CD4-positive, alpha-beta T cell treated with Interleukin-12 subunit alpha and Interleukin-12 subunit beta, for 1 hour (primary cell): Measurements from ENCODE around the gene GUK1.

Experiments
- DNase-seq: peaks from one replicate; pipeline ENCODE4 v3.0.0-alpha.2; 2020

GUK1 gene

DNA sequence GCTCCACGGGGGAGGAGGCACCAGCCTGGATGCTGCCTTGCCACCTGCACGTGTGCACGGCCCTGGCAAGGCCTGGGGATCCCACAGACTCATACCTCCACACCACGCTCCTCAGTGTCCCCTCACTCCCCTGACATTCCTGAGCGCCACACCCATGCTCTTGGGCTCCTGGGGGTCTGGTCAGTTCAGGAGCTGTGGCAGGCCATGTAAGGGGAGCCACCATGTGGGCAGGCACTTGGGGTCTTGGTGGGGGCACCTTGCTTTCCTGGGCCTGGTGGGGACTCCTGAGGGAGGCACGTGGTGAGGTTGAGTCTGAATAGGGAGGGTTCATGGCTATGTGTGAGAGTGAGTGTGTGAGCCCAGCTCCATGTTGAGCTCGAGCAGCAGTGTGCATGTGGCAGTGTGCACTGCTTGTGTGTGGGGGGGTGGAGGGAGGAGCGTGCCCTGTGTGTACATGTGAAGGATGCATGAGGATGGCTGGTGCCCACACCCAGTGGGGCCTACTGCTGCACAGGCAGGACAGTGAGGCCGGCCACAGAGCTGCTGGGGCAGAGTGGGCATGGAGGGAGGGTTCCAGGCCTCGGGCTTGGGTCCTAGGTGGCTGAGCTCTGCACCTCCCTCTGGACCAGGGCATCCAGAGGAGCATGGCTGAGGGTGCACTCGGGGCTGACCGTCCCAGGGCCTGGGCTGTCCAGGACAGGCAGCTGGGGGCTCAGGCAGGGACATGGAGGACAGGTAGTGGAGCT, 11.3 kb downstream of the GUK1 start:
- no peak for DNase-seq

DNA sequence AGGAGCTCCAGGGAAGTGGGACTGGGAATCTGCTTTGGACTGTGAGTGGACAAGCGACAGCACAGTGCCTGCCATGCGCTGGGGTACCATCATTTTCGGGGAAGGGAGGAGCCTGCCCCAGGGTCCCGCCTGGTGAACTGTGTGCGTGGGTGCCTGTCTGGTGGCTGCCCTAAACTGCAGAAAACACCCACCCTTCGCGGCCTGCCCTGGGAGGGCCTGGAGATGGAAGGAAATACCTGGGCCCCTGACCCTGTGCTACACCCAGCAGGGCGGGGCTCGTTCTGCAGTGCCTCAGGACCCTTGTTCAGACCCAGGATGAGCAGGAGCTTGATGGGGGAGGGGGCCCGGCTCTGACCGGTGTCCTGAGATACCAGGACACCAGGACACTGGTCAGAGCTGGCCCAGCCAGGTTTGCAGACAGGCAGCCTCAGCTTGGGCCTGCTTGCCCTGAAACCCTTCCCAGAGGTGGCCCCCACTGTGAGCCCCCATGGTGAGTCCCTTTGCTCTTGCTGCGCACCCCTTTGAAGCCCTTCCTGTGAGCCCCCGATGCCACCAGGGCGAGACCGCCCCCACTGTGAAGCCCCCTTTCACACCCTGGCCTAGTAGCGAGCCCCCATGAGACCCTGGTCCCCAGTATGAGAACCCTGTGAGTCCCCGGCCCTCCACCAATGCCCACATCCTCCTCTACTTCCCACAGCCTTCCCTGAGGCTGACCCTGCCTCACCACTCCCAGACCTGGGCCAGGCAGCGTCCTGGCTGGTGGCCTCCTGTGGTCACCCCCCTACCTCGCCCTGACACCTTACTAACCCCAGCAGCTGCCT, 12.2 kb downstream of the GUK1 start:
- no peak for DNase-seq

DNA sequence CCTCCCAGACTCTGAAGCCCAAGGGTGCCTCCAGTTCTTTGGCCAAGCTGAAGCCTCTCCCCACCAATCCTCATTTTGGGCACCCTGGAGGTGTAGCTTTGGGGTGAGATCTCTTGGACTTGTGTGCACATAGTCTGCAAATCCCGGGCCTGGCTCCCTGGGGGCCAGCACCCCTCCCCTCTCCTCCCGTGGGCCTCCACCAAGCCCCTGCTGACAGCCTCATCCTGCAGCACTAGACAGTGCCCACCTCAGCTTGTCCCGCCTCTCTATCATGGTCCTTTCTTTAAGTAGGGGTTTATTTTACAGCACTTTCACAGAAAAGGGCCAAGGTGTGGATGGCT, 12.8 kb downstream of the GUK1 start:
- no peak for DNase-seq

DNA sequence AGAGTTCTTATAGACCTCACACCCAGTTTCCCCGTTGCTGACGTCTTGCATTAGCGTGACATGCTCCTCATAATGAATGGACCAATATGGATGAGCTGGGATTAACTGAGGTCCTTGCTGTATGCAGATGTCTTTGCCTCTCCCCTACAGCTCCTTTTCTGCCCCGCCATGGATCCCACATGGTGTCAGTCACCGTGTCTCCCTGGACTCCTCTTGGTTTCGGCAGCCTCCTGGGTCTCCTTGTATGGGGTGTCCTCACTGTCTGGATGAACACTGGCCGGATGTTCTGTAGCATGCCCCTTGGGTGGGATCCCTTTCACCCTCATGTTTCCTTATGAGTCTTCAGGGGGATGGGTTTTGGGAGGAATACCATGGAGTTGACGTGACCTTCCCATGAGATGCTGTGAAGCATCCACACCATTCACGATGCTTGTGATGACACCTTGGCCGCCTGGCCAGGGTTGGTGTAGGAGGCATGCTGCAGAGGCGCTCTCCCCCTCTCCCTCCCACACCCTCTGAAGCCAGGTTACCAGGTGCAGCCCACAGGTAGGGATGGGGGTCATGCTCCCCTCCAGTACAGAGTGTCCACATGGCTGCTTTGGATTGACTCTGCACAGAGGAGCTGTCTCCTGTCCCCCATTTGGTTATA, 14.1 kb downstream of the GUK1 start:
- no peak for DNase-seq

DNA sequence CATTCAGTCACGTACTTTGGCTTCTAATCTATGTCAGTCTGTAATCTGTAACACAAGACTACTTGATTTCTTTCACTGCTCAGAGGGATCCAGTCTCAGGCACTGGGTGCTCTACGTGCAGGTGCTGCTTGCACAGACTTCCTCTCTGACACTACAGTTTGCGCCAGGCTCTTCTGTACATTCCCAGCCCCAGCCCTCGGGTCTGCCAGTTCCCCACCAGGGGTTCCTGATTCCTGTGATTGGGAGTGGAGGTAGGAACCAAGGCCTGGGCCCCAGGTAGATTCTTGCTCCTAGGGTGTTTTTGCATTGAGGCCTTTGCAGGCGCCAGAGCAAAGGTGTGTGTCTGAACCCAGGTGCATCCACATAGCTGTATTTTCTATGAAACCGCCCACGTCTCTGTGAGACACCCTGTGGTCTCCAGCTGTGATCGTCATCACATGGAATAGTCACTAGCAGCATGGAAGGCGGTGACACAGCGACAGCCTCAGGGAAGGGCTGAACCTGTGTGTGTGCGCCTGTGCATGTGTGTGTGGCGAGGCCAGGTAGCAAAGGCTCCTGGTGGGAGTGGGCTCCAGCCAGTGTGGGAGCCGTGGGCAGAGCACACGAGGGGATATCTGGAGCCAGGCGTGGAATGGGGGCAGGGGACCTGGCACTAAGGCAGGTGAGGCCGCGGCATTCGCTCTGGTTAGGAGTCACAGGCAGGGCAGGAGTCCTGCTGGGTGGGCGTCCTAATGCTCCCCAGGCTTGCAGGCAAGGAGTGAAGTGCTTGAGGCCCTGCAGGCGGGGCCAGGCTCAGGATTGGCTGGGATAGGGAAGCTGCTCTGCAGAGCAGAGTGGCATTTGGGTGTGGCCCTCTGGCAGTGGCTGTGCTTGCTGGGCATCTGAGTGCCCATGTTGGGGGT, 14.8 kb downstream of the GUK1 start:
- no peak for DNase-seq

DNA sequence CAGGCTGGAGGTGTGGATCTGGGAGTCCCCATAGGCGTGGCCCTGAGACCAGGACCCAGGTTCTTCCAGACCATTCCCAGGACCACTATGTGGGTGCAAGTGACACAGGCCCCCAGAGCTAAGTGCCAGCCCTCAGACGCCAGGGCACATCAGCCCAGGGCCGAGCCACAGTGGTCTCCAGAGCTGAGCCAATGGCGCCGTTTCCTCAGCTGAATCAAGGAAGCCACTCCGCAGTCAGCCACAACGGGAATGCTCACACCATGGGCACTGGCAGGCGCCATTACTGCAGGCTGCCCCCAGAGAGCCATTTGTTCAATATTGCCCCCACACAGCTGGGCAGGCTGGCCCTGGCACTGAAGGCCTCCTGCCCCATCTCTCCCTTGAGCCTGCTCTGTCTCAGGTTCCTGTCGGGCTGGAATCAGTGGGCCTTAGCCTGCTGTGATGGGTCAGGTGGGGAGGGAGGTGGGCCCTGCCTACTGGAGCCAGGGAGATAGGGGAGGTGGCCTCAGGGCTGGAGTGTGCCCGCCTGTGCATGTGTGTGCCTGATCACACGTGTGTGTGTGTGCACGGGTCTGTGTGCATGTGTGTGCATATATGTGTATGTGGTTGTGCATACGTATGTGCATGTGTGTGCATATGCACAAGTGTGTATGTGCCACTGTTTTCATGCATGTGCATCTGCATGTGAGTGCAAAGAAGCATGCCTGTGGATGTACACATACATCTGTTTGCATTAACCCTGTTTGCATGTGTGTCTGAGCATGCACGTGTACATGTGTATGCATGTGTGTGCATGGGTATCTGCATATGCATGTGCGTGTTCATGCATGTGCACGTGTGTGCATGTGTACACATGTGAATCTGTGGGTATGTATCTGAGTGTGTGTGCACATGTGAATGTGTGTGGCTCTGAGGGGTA, 15.8 kb downstream of the GUK1 start:
- no peak for DNase-seq

DNA sequence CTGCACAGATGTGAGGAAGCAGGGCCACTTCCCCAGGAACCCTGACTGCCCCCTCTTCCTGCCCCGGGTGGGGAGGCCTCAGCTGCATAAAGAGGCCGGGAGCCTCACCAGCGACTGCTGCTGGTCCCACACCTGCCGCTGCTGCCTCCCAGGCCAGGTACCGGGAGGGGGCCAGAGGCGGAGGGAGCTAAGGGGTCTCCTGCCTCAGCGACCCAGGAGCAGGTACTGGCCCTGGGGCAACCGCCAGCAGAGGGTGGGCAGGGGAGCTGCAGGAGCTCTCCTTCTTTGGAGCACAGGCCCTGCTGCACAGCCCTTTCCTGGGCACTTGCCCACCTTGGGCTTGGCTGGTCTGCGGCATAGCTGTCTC, 16.4 kb downstream of the GUK1 start:
- no peak for DNase-seq

DNA sequence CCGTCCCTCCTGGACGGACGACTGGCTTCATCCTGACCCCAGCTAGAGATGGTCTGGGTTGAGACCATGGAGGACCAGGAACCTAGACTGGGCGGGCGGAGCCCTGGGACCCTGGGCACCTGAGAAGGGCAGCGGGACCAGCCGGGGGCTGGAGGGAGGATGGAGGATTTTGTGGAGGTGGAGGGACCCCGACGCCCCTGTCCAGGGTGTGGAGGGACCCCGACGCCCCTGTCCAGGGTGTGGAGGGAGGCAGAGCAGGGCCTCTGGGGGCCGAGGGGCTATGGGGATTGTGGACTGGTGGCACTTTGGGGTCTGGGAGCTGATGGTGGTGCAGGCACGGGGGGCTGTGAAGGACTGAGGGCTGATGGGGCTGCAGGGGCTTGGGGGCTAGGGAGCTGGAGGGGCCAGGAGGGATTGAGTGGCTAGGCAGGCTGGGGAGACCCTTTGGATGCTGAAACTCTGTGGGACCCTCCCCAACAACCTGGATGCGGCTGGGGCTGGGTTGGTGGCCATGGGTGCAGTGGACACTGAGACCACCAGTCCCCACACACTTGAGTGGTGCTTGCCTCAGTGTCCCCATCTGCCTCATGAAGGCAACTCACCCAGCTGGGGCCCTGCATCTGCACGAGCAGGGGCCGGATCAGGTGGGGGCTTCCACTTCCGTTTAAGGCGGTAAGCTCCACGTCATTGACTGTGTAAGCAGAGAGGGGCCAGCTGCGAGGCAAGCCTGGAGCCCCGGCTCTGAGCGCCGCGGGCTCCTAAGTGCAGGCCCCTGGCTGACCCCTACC, 17.1 kb downstream of the GUK1 start:
- no peak for DNase-seq

DNA sequence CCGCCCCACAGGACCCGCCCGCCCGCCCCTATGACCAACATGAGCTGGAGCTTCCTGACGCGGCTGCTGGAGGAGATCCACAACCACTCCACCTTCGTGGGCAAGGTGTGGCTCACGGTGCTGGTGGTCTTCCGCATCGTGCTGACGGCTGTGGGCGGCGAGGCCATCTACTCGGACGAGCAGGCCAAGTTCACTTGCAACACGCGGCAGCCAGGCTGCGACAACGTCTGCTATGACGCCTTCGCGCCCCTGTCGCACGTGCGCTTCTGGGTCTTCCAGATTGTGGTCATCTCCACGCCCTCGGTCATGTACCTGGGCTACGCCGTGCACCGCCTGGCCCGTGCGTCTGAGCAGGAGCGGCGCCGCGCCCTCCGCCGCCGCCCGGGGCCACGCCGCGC, 17.6 kb downstream of the GUK1 start:
- DNase-seq, result no peak

DNA sequence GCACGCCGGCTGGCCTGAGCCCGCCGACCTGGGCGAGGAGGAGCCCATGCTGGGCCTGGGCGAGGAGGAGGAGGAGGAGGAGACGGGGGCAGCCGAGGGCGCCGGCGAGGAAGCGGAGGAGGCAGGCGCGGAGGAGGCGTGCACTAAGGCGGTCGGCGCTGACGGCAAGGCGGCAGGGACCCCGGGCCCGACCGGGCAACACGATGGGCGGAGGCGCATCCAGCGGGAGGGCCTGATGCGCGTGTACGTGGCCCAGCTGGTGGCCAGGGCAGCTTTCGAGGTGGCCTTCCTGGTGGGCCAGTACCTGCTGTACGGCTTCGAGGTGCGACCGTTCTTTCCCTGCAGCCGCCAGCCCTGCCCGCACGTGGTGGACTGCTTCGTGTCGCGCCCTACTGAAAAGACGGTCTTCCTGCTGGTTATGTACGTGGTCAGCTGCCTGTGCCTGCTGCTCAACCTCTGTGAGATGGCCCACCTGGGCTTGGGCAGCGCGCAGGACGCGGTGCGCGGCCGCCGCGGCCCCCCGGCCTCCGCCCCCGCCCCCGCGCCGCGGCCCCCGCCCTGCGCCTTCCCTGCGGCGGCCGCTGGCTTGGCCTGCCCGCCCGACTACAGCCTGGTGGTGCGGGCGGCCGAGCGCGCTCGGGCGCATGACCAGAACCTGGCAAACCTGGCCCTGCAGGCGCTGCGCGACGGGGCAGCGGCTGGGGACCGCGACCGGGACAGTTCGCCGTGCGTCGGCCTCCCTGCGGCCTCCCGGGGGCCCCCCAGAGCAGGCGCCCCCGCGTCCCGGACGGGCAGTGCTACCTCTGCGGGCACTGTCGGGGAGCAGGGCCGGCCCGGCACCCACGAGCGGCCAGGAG, 18.3 kb downstream of the GUK1 start:
- no peak for DNase-seq

DNA sequence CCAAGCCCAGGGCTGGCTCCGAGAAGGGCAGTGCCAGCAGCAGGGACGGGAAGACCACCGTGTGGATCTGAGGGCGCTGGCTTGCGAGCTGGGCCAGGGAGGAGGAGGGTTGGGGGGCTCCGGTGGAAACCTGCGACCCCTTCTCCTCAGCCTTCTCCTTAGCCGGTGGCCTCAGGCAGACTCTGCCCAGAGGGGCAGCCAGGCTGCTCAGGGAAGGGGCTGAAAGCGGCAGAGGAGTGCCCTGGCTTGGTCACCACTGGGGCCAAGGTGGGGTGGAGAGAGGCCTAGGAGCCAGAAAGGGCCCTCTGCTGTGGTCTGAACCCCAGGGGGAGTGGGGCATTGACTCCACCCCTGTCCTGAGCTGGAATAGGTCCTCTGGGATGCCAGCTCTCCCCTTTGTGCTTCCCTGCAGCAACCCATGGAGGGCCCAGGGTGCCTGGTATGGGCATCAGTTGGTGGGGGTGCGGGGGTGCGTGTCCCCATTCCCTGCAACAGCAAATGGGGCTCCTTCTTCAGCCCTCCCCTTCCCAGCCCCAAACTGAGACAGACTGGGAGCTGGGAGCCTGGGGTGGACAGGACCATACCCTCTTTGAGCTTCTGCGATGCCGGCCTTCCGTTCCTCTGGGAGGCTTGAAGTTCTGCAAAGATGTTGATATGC, 19.1 kb downstream of the GUK1 start:
- no peak for DNase-seq

DNA sequence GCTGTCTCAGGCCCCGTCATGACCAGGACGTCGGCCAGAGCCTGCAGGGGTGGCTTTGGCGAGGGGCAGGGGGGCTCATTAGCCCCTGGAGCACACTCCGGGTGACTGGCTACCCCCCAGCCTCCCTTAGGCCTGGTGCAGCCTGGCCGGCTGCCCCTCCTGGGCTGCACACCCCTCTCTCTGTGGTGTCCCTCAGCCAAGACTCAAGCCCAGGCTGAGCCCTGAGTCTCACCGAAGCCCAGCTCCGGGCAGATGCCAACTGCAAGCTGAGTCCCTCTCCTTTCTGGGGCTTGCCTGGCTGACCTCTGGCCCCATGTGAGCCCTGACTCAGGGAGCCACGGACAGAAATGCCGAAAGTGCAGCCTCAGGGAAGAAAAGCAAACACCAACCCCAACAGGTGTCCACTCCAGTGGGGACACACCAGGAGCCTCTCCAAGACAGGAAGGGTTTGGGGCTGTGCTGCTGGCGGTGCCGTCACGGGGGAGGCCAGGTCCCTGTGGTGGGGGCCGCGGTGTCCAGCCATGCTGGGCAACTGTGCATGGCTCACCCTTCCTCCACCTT, 20.2 kb downstream of the GUK1 start:
- DNase-seq, result no peak

DNA sequence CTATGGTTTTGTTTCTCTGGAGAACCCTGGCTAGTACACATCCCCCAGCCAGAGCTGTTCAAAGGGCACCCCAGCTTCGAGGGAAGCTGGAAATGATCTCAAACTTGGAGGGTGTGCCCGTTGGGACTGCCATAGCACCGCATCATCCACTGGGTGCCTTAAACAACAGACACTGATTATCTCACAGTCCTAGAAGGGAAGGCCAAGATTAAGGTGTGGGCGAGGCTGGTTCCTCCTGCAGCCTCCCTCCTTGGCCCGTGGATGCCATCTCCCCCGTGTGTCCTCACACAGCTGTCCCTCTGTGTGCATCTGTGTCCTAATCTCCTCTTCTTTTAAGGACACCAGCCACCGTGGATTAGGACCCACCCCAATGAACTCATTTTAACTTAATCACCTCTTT, 21.3 kb downstream of the GUK1 start:
- no peak for DNase-seq

DNA sequence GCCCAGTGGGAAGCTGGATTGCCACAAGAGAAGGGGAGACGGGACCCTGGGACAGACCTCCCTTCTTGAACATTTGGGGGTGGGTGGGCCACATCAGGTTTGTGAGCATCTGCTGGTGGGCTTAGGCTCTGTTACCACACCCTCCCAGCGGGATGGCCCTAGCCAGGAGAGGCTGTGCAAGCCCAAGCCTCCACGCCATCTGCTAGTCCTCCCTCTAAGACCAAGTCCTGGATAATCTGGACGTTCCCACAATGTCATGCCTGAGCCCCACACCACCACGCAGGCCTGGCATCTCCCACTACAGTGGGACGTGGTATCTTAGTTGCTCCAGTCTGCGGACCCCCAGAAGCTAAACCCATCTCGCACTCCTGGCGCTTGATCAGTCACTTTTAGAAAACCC, 21.8 kb downstream of the GUK1 start:
- DNase-seq, result no peak

DNA sequence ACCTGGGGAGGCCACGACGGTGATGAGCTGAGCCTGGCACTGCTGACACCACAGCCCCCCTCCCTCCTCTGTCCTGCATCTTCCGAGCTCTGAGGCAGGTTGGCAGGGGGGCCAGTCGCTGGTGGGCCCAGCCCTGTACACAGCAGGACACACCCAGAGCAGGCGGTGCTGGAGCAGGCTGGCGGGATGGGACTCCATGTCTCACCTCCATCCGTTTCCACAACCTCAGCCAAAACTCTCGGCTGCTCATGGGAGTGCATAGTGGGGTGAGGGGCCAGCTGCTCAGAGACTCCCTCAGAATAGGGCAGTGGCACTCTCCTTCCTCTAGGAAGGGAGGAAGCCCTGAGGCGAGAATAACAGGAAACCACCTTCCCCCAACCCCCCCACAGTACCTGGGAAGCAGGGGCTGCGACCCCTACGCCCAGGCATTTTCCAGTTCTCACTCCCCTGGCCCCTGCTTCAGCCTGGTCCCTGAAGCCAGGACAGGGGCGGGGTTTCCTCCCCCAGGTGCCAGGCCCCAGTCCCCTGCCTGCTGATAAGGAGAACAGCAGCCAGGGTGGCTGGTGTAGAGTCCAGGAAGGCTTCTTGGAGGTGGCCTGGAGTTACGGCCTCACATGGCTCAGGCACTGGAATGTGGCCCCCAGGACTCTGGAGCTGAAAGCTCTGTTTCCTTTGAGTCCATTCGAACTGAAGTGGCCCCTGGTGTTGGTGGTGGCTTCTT, 22.4 kb downstream of the GUK1 start:
- no peak for DNase-seq

DNA sequence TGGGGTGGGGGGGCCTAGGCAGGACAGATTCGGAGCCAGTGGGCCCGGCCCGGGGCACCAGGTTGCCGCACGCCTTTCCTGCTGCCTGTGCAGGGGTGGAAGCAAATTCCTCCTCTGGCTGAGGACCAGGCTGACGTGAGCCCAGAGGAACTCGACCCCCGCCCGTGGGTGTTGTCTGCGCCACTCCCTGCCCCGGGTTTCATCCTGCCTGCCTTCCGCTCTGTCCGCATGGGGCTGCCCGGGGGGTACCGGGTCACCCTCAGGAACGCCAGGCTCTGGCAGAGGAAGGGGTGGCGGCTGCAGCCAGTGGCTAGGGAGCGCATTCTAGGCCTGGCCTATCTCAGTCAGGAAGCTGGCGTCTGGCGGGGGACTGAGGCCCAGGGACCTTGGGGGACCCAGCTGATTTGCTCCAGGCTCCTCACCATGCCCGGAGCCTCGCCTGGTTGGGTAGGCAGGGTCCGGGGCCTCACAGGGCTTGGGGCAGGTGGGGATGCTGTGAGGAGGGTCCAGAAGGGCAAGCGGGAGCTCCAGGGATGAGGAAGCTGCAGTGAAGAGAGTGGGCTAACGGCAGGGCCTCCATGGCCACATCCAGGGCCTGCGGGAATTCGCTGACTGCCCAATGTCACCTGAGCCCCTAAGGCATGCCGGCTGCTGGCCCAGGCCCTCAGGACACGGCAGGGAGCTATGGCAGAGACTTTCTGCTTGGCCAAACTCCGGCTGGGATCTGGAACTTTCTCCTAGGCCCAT, 23.1 kb downstream of the GUK1 start:
- no peak for DNase-seq

DNA sequence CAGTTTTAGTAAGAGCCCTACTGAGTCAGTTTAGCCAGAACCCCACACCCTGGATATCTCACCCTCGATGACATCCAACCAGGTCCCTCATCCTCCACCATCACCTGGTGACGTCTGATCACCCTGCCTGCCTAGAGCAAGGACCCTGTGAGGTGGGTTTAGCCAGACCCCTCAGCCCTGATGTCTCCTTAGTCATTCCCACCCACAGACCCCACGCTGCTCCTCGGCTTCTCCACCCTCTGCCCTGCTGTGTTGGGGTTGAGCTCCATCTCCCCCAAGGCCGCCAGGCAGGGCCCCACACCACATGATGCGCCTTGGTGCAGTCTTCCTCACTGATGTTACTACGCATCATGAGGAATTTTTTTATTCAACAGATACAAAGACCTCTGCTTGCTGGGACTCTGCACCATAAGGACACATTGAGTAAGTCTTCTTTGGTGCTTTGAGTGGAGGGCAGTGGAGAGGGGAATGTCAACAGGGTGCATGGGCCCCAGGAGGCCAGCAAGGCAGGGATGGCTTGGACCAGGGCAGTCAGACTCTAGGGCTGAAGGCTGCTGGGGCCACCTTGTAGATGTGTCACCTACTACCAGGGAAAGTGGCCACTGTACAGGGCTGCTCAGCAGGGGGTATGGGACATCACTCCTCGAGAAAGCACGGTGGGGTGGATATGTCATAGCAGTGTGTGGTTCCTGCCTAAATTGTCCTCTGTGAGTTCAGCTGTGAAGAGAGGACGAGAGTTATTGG, 23.9 kb downstream of the GUK1 start:
- no peak for DNase-seq
